GM12878 (cell line): ENCODE data around the gene TGDS. TPM values are rescaled to one million over a fixed set of nuclear protein-coding genes. Genes with fewer than 3 reads are reported as not detected.

ENCODE experiments used
- ATAC-seq: fragments of 200-7000 bp; cut with Tn5 transposase; 3 replicates; pipeline ENCODE4 v1.9.1; 2020; ENCODE audit warnings: mild to moderate bottlenecking, moderate library complexity
- BruUV-seq: library from RNA; stranded (reverse); fragments of 400-500 nt; replicated peaks from 2 replicates; lab custom pipeline; 2021; lab: Mats Ljungman, UMichigan
- CTCF ChIA-PET: fragments of 300-600 bp; sonication (Branson Sonifier 250); formaldehyde crosslinking; extraction: SDS; loops from one replicate; lab custom pipeline; 2021; ENCODE audit warnings: inconsistent platforms; lab: Yijun Ruan, JAX
- POLR2A ChIA-PET: fragments of 350-600 bp; formaldehyde crosslinking; extraction: SDS; loops from one replicate; lab custom pipeline; 2021; ENCODE audit warnings: inconsistent platforms; lab: Charles Lee
- RAD21 ChIA-PET: fragments of 300-600 bp; sonication (Branson Sonifier 250); formaldehyde crosslinking; loops from one replicate; lab custom pipeline; 2023; ENCODE audit warnings: antibody characterized with exemption; ENCODE audit not compliant: unreplicated experiment; lab: Charles Lee
- SMC1A ChIA-PET: fragments of 300-600 bp; sonication (Branson Sonifier 250); formaldehyde crosslinking; loops from one replicate; lab custom pipeline; 2023; ENCODE audit not compliant: unreplicated experiment, uncharacterized antibody; lab: Charles Lee
- DNase-seq: peaks from one replicate; pipeline ENCODE4 v3.0.0-alpha.2; 2011; ENCODE audit warnings: low read depth, low spot score
- FAIRE-seq: peaks from 3 replicates; lab custom pipeline; 2011; peaks lifted over from hg19 to GRCh38; lab: Jason Lieb, UNC
- H2AFZ ChIP-seq: 2 replicates; pipeline ENCODE4 v1.6.0; 2011; ENCODE audit warnings: low read depth, low read length, control low read depth; ENCODE audit not compliant: control insufficient read depth
- H3K27ac ChIP-seq: 2 replicates; pipeline ENCODE4 v1.5.1; 2011; ENCODE audit warnings: control low read depth; ENCODE audit not compliant: control insufficient read depth, insufficient read depth
- H3K27me3 ChIP-seq, 2 experiments: replicated peaks in 1 of 2; 2 replicates each; pipeline versions ENCODE4 v1.6.0 to v1.6.1; 2011; ENCODE audit warnings: low read length in 1 of 2; ENCODE audit not compliant: control insufficient read depth in 2 of 2, insufficient read depth in 2 of 2
- H3K36me3 ChIP-seq, 2 experiments: 2 replicates each; pipeline ENCODE4 v1.5.1; 2011; ENCODE audit warnings: low read length in 1 of 2; ENCODE audit not compliant: control insufficient read depth in 2 of 2, insufficient read depth in 2 of 2
- H3K4me1 ChIP-seq: 2 replicates; pipeline ENCODE4 v1.6.1; 2011; ENCODE audit warnings: mild to moderate bottlenecking, low read length, moderate library complexity, mixed read lengths; ENCODE audit not compliant: control insufficient read depth, insufficient read depth
- H3K4me2 ChIP-seq: 2 replicates; pipeline ENCODE4 v1.6.0; 2011; ENCODE audit warnings: control low read depth; ENCODE audit not compliant: control insufficient read depth, insufficient read depth
- H3K4me3 ChIP-seq: fragments of 200-600 bp; sonication (generic); 2 replicates; pipeline ENCODE4 v1.5.1; 2016
- H3K79me2 ChIP-seq: 2 replicates; pipeline ENCODE4 v1.6.0; 2011; ENCODE audit warnings: low read length; ENCODE audit not compliant: control insufficient read depth, insufficient read depth
- H3K9ac ChIP-seq: 2 replicates; pipeline ENCODE4 v1.8.0; 2011; ENCODE audit warnings: low read length, control low read depth, mixed read lengths; ENCODE audit not compliant: control insufficient read depth, insufficient read depth
- H3K9me3 ChIP-seq: replicated peaks from 3 replicates; pipeline ENCODE4 v1.5.1; 2011; ENCODE audit warnings: mild to moderate bottlenecking, low read length; ENCODE audit not compliant: control insufficient read depth, insufficient read depth
- H4K20me1 ChIP-seq: 2 replicates; pipeline ENCODE4 v1.6.0; 2011; ENCODE audit not compliant: control insufficient read depth, insufficient read depth
- CEBPB ChIP-seq, 2 experiments: fragments of 150-350 bp in 1 of 2; IDR thresholded peaks; 2 replicates each; pipeline ENCODE4 v1.6.1; 2012 to 2014; ENCODE audit warnings: low read depth in 2 of 2, low read length in 2 of 2, borderline replicate concordance in 1 of 2, inconsistent platforms in 1 of 2
- CREM ChIP-seq: IDR thresholded peaks from 2 replicates; pipeline ENCODE4 v1.6.1; 2014; ENCODE audit warnings: antibody characterized with exemption, low read depth
- PML ChIP-seq: IDR thresholded peaks from 2 replicates; pipeline ENCODE4 v1.6.1; 2012; ENCODE audit warnings: low read length, inconsistent platforms
- RAD21 ChIP-seq: IDR thresholded peaks from 2 replicates; pipeline ENCODE4 v1.6.1; 2011; ENCODE audit warnings: mild to moderate bottlenecking, low read depth, low read length, moderate library complexity; ENCODE audit not compliant: insufficient read depth
- RUNX3 ChIP-seq: IDR thresholded peaks from 2 replicates; pipeline ENCODE4 v1.6.1; 2012; ENCODE audit warnings: low read length, inconsistent platforms
- SMC3 ChIP-seq: IDR thresholded peaks from 2 replicates; pipeline ENCODE4 v1.6.1; 2011; ENCODE audit warnings: low read length, improper control_type of control experiment, borderline replicate concordance
- SREBF2 ChIP-seq: IDR thresholded peaks from 2 replicates; pipeline ENCODE4 v1.6.1; 2012; ENCODE audit warnings: mild to moderate bottlenecking, low read length
- TAF1 ChIP-seq: IDR thresholded peaks from 2 replicates; pipeline ENCODE4 v1.6.1; 2011; ENCODE audit warnings: mild to moderate bottlenecking, low read depth, low read length, borderline replicate concordance
- TCF7 ChIP-seq: IDR thresholded peaks from 2 replicates; pipeline ENCODE4 v1.6.1; 2014; ENCODE audit warnings: antibody characterized with exemption, borderline replicate concordance
- ZNF207 ChIP-seq: fragments of 450-650 bp; IDR thresholded peaks from 2 replicates; pipeline ENCODE4 v1.6.1; 2014; ENCODE audit warnings: antibody characterized with exemption, mild to moderate bottlenecking, borderline replicate concordance
- WGBS: methylation state at CpG from one replicate; pipeline ENCODE4 v1.1.6; 2016; ENCODE audit warnings: low lambda C conversion rate; ENCODE audit not compliant: insufficient replicate concordance, insufficient coverage; ENCODE audit errors: missing lambda C conversion rate; 5-methylcytosine and 5-hydroxymethylcytosine counted together
- in situ Hi-C: fragments of 300-500 bp; cut with MboI; formaldehyde crosslinking; loops from 9 replicates; pipeline ENCODE4 v1.14.3; 2018; ENCODE audit warnings: mixed read lengths
- intact Hi-C: fragments of 100-400 bp; cut with micrococcal nuclease; formaldehyde crosslinking; loops from one replicate; pipeline ENCODE4 v1.14.2; 2022; ENCODE audit not compliant: unreplicated experiment
- polyA plus RNA-seq, 11 experiments: library from polyadenylated mRNA; depleted of rRNA in 4 of 11; unstranded in 6 of 11; stranded (reverse) in 5 of 11; fragments of >200 nt; fragmentation: Nextera tagmentation in 4 of 11; fragmentation: Illumina TruSeq in 1 of 11; extraction: Ambion mirVana in 4 of 11; extraction: Trizol in 1 of 11; gene quantifications; 1 replicate in 1 of 11; 2 replicates in 10 of 11; pipeline versions ENCODE4 v1.2.1 to v1.2.3, GENCODE V29; 2011 to 2016; ENCODE audit warnings: inconsistent platforms in 2 of 11, missing spikeins in 2 of 11, low read depth in 1 of 11
- total RNA-seq, 4 experiments: library from RNA; depleted of rRNA in 3 of 4; stranded (reverse); fragments of >200 nt in 3 of 4; fragmentation: Illumina TruSeq in 1 of 4; extraction: Trizol in 1 of 4; gene quantifications; 2 replicates each; pipeline versions ENCODE4 v1.2.1 to v1.2.3, GENCODE V29; 2013 to 2021
- TF ChIP-seq, protein P1 (sequence below): fragments of 450-650 bp; IDR thresholded peaks from 2 replicates; pipeline ENCODE4 v1.6.1; 2018; ENCODE audit warnings: mild to moderate bottlenecking, low read depth, moderate library complexity; ENCODE audit not compliant: partially characterized antibody
- TF ChIP-seq, protein P2 (sequence below), 3 experiments: IDR thresholded peaks in 2 of 3; conservative IDR thresholded peaks in 1 of 3; 2 replicates each; pipeline ENCODE4 v1.5.1; 2011; ENCODE audit warnings: low read depth in 3 of 3, low read length in 3 of 3, mild to moderate bottlenecking in 3 of 3, control low read depth in 2 of 3, moderate library complexity in 2 of 3, inconsistent platforms in 1 of 3, mixed read lengths in 1 of 3; ENCODE audit not compliant: control insufficient read depth in 2 of 3, insufficient read depth in 1 of 3; ENCODE audit errors: extremely low read depth in 1 of 3

TGDS gene
- total and polyA plus RNA-seq, 10 of the 15 experiments (the other 5 are each of a cell fraction or from before 2014, with no cell fraction given), result 13.1 to 44.3 (median 23.8) TPM

GRCh38 chr13:94617389-94618000 is 21.5 kb upstream of the TGDS start:
- H3K9me3 ChIP-seq, result no peaks in the 10 kb centered on the region
- POLR2A ChIA-PET, result interaction anchor here (0.5 to 1.3 kb wide), 3 partner anchors 56 to 500 kb away, joined by 3 to 9 read pairs (median 3); no protein-coding TSS in a partner anchor

More at GRCh38 chr13:94617389-94618000, 21.5 kb upstream of the TGDS start:
- H3K4me1 ChIP-seq, result no peaks in the 10 kb centered on the region
- ChIA-PET SMC1A (interaction anchor here (0.6 to 8.9 kb wide), 25 partner anchors 9 to 997 kb away, joined by 3 to 153 read pairs (median 4); partner anchors contain the start of genes GPR180 and TGDS), RAD21 (interaction anchor here (0.6 to 7.0 kb wide), 21 partner anchors 9 to 788 kb away, joined by 3 to 111 read pairs (median 4); partner anchors contain the start of genes GPR180 and TGDS), CTCF (interaction anchor here (0.6 to 8.8 kb wide), 41 partner anchors 8 to 1705 kb away, joined by 3 to 288 read pairs (median 4); partner anchors contain the start of genes GPR180 and TGDS)
- DNase-seq (no peak), ATAC-seq (peak; percentile 75), FAIRE-seq (no peak)
- H3K27me3 ChIP-seq, result no peaks in the 10 kb centered on the region
- no peak for TF ChIP-seq PML
- no peak for TF ChIP-seq SREBF2
- no peak for TF ChIP-seq CEBPB (IDR thresholded peaks at IDR 0.05; ENCODE audit: borderline replicate concordance in 1 of 2, low read depth in 2 of 2, low read length in 2 of 2)
- TF ChIP-seq TAF1, result no peak
- no peak for TF ChIP-seq CREM
- TF ChIP-seq TCF7, result no peak
- TF ChIP-seq RAD21, result peak; percentile 81
- peak; percentile 68; the same call in 1 of the 2 replicates for TF ChIP-seq SMC3
- no peak for TF ChIP-seq ZNF207
- TF ChIP-seq, protein P1, sequence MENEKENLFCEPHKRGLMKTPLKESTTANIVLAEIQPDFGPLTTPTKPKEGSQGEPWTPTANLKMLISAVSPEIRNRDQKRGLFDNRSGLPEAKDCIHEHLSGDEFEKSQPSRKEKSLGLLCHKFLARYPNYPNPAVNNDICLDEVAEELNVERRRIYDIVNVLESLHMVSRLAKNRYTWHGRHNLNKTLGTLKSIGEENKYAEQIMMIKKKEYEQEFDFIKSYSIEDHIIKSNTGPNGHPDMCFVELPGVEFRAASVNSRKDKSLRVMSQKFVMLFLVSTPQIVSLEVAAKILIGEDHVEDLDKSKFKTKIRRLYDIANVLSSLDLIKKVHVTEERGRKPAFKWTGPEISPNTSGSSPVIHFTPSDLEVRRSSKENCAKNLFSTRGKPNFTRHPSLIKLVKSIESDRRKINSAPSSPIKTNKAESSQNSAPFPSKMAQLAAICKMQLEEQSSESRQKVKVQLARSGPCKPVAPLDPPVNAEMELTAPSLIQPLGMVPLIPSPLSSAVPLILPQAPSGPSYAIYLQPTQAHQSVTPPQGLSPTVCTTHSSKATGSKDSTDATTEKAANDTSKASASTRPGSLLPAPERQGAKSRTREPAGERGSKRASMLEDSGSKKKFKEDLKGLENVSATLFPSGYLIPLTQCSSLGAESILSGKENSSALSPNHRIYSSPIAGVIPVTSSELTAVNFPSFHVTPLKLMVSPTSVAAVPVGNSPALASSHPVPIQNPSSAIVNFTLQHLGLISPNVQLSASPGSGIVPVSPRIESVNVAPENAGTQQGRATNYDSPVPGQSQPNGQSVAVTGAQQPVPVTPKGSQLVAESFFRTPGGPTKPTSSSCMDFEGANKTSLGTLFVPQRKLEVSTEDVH, result no peak
- TF ChIP-seq, protein P2, sequence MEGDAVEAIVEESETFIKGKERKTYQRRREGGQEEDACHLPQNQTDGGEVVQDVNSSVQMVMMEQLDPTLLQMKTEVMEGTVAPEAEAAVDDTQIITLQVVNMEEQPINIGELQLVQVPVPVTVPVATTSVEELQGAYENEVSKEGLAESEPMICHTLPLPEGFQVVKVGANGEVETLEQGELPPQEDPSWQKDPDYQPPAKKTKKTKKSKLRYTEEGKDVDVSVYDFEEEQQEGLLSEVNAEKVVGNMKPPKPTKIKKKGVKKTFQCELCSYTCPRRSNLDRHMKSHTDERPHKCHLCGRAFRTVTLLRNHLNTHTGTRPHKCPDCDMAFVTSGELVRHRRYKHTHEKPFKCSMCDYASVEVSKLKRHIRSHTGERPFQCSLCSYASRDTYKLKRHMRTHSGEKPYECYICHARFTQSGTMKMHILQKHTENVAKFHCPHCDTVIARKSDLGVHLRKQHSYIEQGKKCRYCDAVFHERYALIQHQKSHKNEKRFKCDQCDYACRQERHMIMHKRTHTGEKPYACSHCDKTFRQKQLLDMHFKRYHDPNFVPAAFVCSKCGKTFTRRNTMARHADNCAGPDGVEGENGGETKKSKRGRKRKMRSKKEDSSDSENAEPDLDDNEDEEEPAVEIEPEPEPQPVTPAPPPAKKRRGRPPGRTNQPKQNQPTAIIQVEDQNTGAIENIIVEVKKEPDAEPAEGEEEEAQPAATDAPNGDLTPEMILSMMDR (IDR thresholded peaks at IDR 0.05 in 2 of 3, conservative IDR thresholded peaks at IDR 0.05 in 1 of 3; ENCODE audit: control insufficient read depth in 2 of 3, extremely low read depth in 1 of 3, insufficient read depth in 1 of 3, low read depth in 3 of 3, low read length in 3 of 3), result peak; percentile 45 to 67 (median 58); a peak in 5 of 6 replicates
- TF ChIP-seq RUNX3, result no peak
- intact Hi-C loops (loop anchor here (1.0 kb wide), 2 partner anchors 182 to 255 kb away; no protein-coding TSS in a partner anchor), in situ Hi-C loops (no loop called here)
- no peak overlapping the region for H3K4me3 ChIP-seq
- no peaks in the 10 kb centered on the region for H3K79me2 ChIP-seq
- no peak overlapping the region for H3K4me2 ChIP-seq
- H3K27ac ChIP-seq, result no peak overlapping the region
- H2AFZ ChIP-seq, result no peak overlapping the region
- BruUV-seq, result no TSS peak
- H3K36me3 ChIP-seq, result peaks cover 0 to 20% of the 10 kb centered on the region in 2 experiments
- WGBS, result 74% methylated on average over 4 of the region's 4 CpGs
- no peak overlapping the region for H3K9ac ChIP-seq
- no peaks in the 10 kb centered on the region for H4K20me1 ChIP-seq
